RWPE1 (cell line): ENCODE data around the gene KCNJ15.

Experiments used
- CTCF ChIA-PET: fragments of 350-600 bp; sonication (Branson Sonifier 250); formaldehyde crosslinking; extraction: SDS; loops from one replicate; lab custom pipeline; 2021; lab: Yijun Ruan, JAX
- POLR2A ChIA-PET: fragments of 400-600 bp; formaldehyde crosslinking; extraction: SDS; loops from one replicate; lab custom pipeline; 2020; ENCODE audit warnings: antibody characterized with exemption; ENCODE audit not compliant: low non-redundant PET; lab: Yijun Ruan, JAX
- DNase-seq: peaks from one replicate; pipeline ENCODE4 v3.0.0; 2012; ENCODE audit warnings: low spot score
- H3K27ac ChIP-seq: fragments of 450-650 bp; 2 replicates; pipeline ENCODE4 v1.5.1; 2017
- TF ChIP-seq, protein P1 (sequence below): fragments of 450-650 bp; conservative IDR thresholded peaks from 2 replicates; pipeline ENCODE4 v1.5.1; 2017; ENCODE audit warnings: low read depth, mild to moderate bottlenecking

Gene KCNJ15

DNA sequence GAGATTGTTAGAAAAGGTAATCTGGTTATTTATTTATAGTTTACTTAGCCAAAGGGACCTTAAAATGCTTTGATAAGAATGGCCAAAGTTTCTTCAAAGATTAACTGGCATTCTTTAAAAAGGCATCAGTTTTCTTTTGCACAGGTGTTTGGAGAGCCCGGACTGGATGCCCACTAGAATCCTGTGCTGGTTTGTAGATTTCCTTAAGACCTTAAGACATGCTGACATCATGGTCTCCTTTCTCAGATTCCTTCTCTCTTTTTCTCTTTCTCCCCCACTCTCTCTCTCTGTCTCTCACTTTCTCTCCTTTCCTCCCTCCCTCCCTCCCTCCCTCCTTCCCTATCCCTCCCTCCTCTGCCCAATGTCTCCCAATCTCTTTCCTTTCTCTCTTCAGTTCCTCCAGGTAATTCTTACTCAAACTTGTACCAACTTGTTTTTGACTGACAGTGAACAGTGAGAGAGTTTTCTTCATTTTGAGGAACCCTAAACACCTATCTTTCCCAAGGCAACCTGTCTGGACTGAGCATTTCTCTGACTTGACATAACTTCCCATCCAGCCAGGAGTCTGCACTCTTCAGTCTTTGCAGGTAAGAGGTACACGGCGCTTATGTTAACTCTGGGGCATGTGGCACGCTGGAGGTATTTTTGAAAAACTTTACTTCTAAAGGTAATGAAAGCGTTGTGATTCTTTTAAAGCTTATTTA is at the start of gene KCNJ15:
Gene KCNJ15 (plus strand): TSS at position 393 of the 704 bp plus-strand sequence. CDS start 42,271 bp downstream, outside the sequence.
- ChIA-PET CTCF (no interaction called here), POLR2A (no interaction called here)
- H3K27ac ChIP-seq, result no peak within 1 kb of the TSS
- DNase-seq, result no peak
- TF ChIP-seq, protein P1, sequence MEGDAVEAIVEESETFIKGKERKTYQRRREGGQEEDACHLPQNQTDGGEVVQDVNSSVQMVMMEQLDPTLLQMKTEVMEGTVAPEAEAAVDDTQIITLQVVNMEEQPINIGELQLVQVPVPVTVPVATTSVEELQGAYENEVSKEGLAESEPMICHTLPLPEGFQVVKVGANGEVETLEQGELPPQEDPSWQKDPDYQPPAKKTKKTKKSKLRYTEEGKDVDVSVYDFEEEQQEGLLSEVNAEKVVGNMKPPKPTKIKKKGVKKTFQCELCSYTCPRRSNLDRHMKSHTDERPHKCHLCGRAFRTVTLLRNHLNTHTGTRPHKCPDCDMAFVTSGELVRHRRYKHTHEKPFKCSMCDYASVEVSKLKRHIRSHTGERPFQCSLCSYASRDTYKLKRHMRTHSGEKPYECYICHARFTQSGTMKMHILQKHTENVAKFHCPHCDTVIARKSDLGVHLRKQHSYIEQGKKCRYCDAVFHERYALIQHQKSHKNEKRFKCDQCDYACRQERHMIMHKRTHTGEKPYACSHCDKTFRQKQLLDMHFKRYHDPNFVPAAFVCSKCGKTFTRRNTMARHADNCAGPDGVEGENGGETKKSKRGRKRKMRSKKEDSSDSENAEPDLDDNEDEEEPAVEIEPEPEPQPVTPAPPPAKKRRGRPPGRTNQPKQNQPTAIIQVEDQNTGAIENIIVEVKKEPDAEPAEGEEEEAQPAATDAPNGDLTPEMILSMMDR, result no peak

DNA sequence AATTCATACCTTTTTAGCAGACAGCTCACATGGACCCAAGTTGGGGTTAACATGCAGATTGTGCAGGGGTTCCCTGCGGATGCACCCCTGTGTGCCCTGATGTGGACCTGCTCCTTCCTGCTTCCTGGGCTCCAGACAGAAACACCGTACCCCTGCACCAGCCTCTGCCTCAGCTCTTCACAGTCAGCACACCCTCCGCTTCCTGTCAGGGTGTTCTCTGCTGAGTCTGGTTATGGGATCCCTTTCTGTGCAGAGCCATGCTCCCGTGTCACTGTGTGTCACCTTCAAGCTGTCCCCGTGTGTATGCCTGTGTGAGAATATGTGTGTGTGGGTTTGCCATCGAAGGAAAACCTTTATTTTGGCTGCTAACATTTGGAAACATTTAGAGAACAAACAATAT is 48.7 kb upstream of the KCNJ15 start:
- H3K27ac ChIP-seq, result no peak overlapping the region
- CTCF ChIA-PET, result interaction anchor here (0.6 kb wide), 1 partner anchor 10 kb away, joined by 3 read pairs; no protein-coding TSS in a partner anchor
- POLR2A ChIA-PET, result no interaction called here
- TF ChIP-seq, protein P1, result no peak
- DNase-seq, result no peak

DNA sequence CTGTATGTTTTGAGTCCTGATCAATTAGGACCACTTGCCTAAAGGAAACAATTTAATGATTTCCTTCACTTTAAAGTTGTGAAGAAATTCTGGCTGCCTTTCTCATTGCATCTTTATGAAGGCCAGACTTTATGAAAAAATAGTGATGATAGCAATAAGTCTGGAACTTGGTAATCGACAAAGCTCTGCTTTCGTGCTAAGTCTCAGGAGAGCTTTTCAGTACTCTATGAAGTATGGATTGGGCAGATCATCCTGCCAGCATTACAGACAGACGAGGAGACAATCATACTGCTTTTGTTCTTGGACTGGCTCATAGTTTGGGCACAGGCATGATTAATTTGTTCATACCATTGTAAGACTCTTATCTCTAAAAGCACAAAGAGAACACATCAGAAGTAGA is 45.5 kb upstream of the KCNJ15 start:
- TF ChIP-seq, protein P1, result no peak
- CTCF ChIA-PET, result interaction anchor here (0.6 kb wide), 1 partner anchor 106 kb away, joined by 5 read pairs; no protein-coding TSS in a partner anchor
- no peak for DNase-seq
- POLR2A ChIA-PET, result no interaction called here
- H3K27ac ChIP-seq, result no peak overlapping the region

DNA sequence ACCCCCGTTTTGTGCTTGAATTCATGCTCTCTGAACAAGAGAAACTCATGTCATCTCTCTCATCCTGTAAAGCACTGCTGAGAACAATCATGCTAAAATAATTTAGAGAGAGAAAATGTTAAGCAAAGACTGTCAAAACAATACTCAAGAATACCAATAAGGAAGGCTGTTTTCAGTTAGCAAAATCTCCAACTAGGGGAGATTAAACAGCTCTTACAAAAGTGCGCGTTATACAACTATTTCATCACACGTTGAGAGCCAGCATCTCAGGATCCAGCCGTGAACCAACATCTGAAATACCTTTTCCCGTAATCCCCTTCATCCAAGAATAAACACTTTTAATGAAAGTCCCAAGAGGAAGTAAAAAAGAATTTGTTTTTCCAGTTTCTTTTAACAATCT is 44.1 kb upstream of the KCNJ15 start:
- TF ChIP-seq, protein P1, result no peak
- ChIA-PET CTCF (interaction anchor here (0.5 to 1.0 kb wide), 2 partner anchors 18 to 86 kb away, joined by 3 to 4 read pairs; no protein-coding TSS in a partner anchor), POLR2A (no interaction called here)
- no peak overlapping the region for H3K27ac ChIP-seq
- no peak for DNase-seq

DNA sequence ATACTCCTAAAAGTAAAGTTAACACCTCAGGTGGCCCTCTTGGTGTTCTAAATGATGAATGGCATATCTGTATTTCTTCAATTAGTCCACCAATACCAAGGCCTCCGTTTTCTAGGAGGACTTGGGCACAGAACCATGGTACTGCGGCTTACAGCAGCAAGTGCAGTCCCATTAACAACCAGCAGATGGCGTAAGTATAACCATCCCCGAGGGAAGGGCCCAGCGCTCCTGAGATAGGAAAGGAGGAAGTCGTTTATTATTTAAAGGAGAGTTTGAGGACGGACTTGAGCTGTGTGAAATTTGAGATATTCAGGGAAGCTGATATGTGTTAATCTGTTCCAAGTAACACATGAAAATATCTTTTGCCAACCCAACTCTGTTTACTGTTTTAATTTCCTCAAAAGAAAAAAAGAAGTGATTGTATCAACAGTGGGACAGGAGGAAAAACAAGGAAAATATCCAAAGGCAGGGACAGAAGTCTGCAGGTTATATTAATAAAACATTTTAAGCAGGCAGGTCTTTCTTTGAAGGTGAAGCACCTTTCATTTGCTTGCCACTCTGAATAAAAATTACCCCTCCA is 37.7 kb upstream of the KCNJ15 start:
- H3K27ac ChIP-seq, result no peak overlapping the region
- ChIA-PET POLR2A (no interaction called here), CTCF (interaction anchor here (0.6 to 2.4 kb wide), 3 partner anchors 68 to 284 kb away, joined by 3 to 8 read pairs (median 4); no protein-coding TSS in a partner anchor)
- DNase-seq, result peak; percentile 65
- TF ChIP-seq, protein P1, result peak; percentile 87

DNA sequence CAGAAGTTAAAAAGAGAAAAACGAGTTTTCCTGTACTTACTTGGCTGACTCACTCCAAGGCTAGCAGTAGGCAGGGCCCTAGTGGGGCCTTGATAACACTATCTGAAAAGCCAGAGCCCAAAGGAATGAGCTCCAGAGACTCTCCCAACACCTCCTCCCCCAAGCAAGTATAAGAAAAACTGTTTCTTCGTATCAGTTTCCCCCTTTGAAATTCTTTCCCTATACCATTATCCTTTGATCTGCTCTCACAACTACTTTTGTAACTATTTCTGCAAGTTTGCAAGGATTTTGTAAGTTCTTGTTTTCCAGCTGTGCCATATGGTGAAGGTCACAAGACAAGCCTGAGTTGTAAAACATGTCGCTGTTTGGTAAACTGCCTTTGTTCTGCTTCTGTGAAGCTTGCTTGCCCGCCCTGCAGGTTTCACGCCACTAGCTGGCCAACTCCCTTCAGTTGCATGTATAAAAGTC is 36.5 kb upstream of the KCNJ15 start:
- POLR2A ChIA-PET, result no interaction called here
- H3K27ac ChIP-seq, result no peak overlapping the region
- TF ChIP-seq, protein P1, result no peak
- CTCF ChIA-PET, result interaction anchor here (0.6 to 0.8 kb wide), 2 partner anchors 58 to 65 kb away, joined by 3 read pairs; no protein-coding TSS in a partner anchor
- DNase-seq, result no peak
